HG03342 (cell line): Measurements from ENCODE around the gene HARBI1.
A peak's percentile ranks its signal among the peaks of the same experiment; 100 is the strongest.

Source experiments
- ATAC-seq: cut with Tn5 transposase; IDR thresholded peaks from one replicate; pipeline ENCODE4 v1.9.1; 2021; ENCODE audit warnings: mild to moderate bottlenecking, moderate library complexity; ENCODE audit not compliant: unreplicated experiment

The HARBI1 gene

GRCh38 chr11:46617134-46617971 is at the start of gene HARBI1, which contains the start of gene ATG13:
Gene HARBI1, minus strand, starts transcription at chr11:46617227. Its CDS starts 990 bp downstream, at chr11:46616237.
Gene ATG13, plus strand, starts transcription at chr11:46617553. Its CDS starts 26,739 bp downstream, at chr11:46644292.
- ATAC-seq = peak; percentile 88

- ATAC-seq = no peak
These were observed 49.5 kb upstream of the HARBI1 start for GRCh38 chr11:46666516-46666915.

- ATAC-seq = no peak
These were observed 48.3 kb upstream of the HARBI1 start for GRCh38 chr11:46665356-46665755.

GRCh38 chr11:46664612-46665011 is 47.6 kb upstream of the HARBI1 start:
- no peak for ATAC-seq

- ATAC-seq = no peak
These were observed 46.4 kb upstream of the HARBI1 start for GRCh38 chr11:46663277-46663940.

GRCh38 chr11:46662366-46662765 is 45.3 kb upstream of the HARBI1 start:
- ATAC-seq = no peak

- no peak for ATAC-seq
These were observed 44.8 kb upstream of the HARBI1 start for GRCh38 chr11:46661836-46662235.

GRCh38 chr11:46659908-46660307 is 42.9 kb upstream of the HARBI1 start:
- ATAC-seq = no peak

GRCh38 chr11:46658259-46658658 is 41.2 kb upstream of the HARBI1 start:
- ATAC-seq = no peak

- no peak for ATAC-seq
These were observed 40.2 kb upstream of the HARBI1 start for GRCh38 chr11:46657186-46657585.

GRCh38 chr11:46655631-46656030 is 38.6 kb upstream of the HARBI1 start:
- no peak for ATAC-seq

GRCh38 chr11:46649180-46649738 is 32.2 kb upstream of the HARBI1 start:
- no peak for ATAC-seq

- no peak for ATAC-seq
These were observed 27.0 kb upstream of the HARBI1 start for GRCh38 chr11:46643986-46644385.

GRCh38 chr11:46643531-46643930 is 26.5 kb upstream of the HARBI1 start:
- no peak for ATAC-seq

- no peak for ATAC-seq
These were observed 25.8 kb upstream of the HARBI1 start for GRCh38 chr11:46642627-46643335.

- ATAC-seq = no peak
These were observed 24.6 kb upstream of the HARBI1 start for GRCh38 chr11:46641639-46642038.

GRCh38 chr11:46640036-46640788 is 23.2 kb upstream of the HARBI1 start:
- ATAC-seq = no peak

- no peak for ATAC-seq
These were observed 22.3 kb upstream of the HARBI1 start for GRCh38 chr11:46639197-46639839.

GRCh38 chr11:46637546-46637945 is 20.5 kb upstream of the HARBI1 start:
- ATAC-seq = no peak

GRCh38 chr11:46635557-46636139 is 18.6 kb upstream of the HARBI1 start:
- ATAC-seq = no peak
